PFSK-1 (cell line): ENCODE results near the gene MTLN. TPM values are rescaled to one million over a fixed set of nuclear protein-coding genes. Genes with fewer than 3 reads are reported as not detected.

Experiments
- FOXP2 ChIP-seq: optimal IDR thresholded peaks from 2 replicates; pipeline ENCODE3; 2011; ENCODE audit warnings: borderline replicate concordance, control low read depth, inconsistent platforms; ENCODE audit not compliant: insufficient read depth; ENCODE audit errors: extremely low read length, extremely low read depth
- POLR2AphosphoS5 ChIP-seq: IDR thresholded peaks from 2 replicates; pipeline ENCODE4 v1.6.1; 2012; ENCODE audit warnings: low read depth, mild to moderate bottlenecking, control low read depth, low read length, moderate library complexity
- REST ChIP-seq, 2 experiments: IDR thresholded peaks; 2 replicates each; pipeline versions ENCODE4 v1.6.1 to v1.8.0; 2011 to 2012; ENCODE audit warnings: low read depth in 2 of 2, low read length in 2 of 2, control low read depth in 1 of 2, inconsistent platforms in 1 of 2, mild to moderate bottlenecking in 1 of 2, moderate library complexity in 1 of 2; ENCODE audit not compliant: insufficient read depth in 1 of 2
- SIN3A ChIP-seq: IDR thresholded peaks from 2 replicates; pipeline ENCODE4 v1.6.1; 2012; ENCODE audit warnings: mild to moderate bottlenecking, low read length, moderate library complexity, borderline replicate concordance; ENCODE audit not compliant: insufficient read depth
- TAF1 ChIP-seq: IDR thresholded peaks from 2 replicates; pipeline ENCODE4 v1.6.1; 2012; ENCODE audit warnings: low read length, control low read depth, borderline replicate concordance; ENCODE audit not compliant: insufficient read depth
- polyA plus RNA-seq: library from polyadenylated mRNA; unstranded; fragments of >200 nt; gene quantifications from one replicate; pipeline ENCODE4 v1.2.1, GENCODE V29; 2012; ENCODE audit warnings: low read depth, missing spikeins; ENCODE audit not compliant: insufficient read length

MTLN gene
- 76.6 TPM for polyA plus RNA-seq

- TF ChIP-seq REST (IDR thresholded peaks at IDR 0.05; ENCODE audit: insufficient read depth in 1 of 2, low read depth in 2 of 2, low read length in 2 of 2) (0 out of 4 replicates have a peak, but pooled peaks of 1 of the 2 experiments have one; percentile 23), SIN3A (peak; percentile 87; the same call in 1 of the 2 replicates), FOXP2 (peak; percentile 73), TAF1 (peak; percentile 89), POLR2AphosphoS5 (peak; percentile 96)
Measured at GRCh38 chr2:110211938-110212858, at the start of gene MTLN. Gene MTLN, minus strand, starts transcription at chr2:110212547. Its CDS starts 22 bp downstream, at chr2:110212525.

- TF ChIP-seq FOXP2 (no peak), SIN3A (no peak), REST (IDR thresholded peaks at IDR 0.05; ENCODE audit: insufficient read depth in 1 of 2, low read depth in 2 of 2, low read length in 2 of 2) (no peak), POLR2AphosphoS5 (no peak), TAF1 (no peak)
Measured at GRCh38 chr2:110221938-110222337, 9.6 kb upstream of the MTLN start.

GRCh38 chr2:110220190-110220564, 7.8 kb upstream of the MTLN start:
- TF ChIP-seq TAF1 (no peak), FOXP2 (no peak), SIN3A (no peak), POLR2AphosphoS5 (no peak), REST (IDR thresholded peaks at IDR 0.05; ENCODE audit: insufficient read depth in 1 of 2, low read depth in 2 of 2, low read length in 2 of 2) (no peak)

- TF ChIP-seq SIN3A, result no peak
Measured at GRCh38 chr2:110219496-110220189, 7.3 kb upstream of the MTLN start.

- TF ChIP-seq POLR2AphosphoS5 (no peak), SIN3A (no peak), FOXP2 (no peak), TAF1 (no peak), REST (IDR thresholded peaks at IDR 0.05; ENCODE audit: insufficient read depth in 1 of 2, low read depth in 2 of 2, low read length in 2 of 2) (no peak)
Measured at GRCh38 chr2:110216803-110217202, 4.5 kb upstream of the MTLN start.
